K562 (cell line): ENCODE data around the gene RSPH3. TPM values are rescaled to one million over a fixed set of nuclear protein-coding genes. Genes with fewer than 3 reads are reported as not detected.
"Not testable (repeated sequence)": the region's sequence is repeated elsewhere in the genome, so short reads cannot be mapped to it uniquely, and the experiment has no call there.

Experiments used
- ATAC-seq: fragments of 200-7000 bp; cut with Tn5 transposase; 3 replicates; pipeline ENCODE4 v1.9.1; 2020; ENCODE audit warnings: moderate library complexity
- BruUV-seq: library from RNA; stranded (reverse); fragments of 400-500 nt; replicated peaks from 2 replicates; lab custom pipeline; 2021; lab: Mats Ljungman, UMichigan
- CTCF ChIA-PET: fragments of 300-600 bp; formaldehyde crosslinking; extraction: SDS; loops from one replicate; lab custom pipeline; 2021; ENCODE audit warnings: low intra/inter-chr PET ratio; lab: Yijun Ruan, JAX
- POLR2A ChIA-PET: fragments of 300-600, 350-650 bp; sonication (Branson Sonifier 250); formaldehyde crosslinking; extraction: SDS; loops from one replicate; lab custom pipeline; 2021; ENCODE audit warnings: antibody characterized with exemption, inconsistent platforms; lab: Yijun Ruan, JAX
- DNase-seq, 4 experiments: peaks; one replicate each; pipeline versions ENCODE4 v3.0.0 to v3.0.0-alpha.2; 2011 to 2018; ENCODE audit warnings: low spot score in 3 of 4, mixed read lengths in 3 of 4; ENCODE audit errors: extremely low read depth in 1 of 4
- FAIRE-seq: peaks from 2 replicates; lab custom pipeline; 2011; peaks lifted over from hg19 to GRCh38; lab: Jason Lieb, UNC
- H2AFZ ChIP-seq: 2 replicates; pipeline ENCODE4 v1.6.0; 2011; ENCODE audit warnings: low read depth, low read length, control low read depth, inconsistent platforms
- H3K27ac ChIP-seq: fragments of 200-600 bp; 3 replicates; pipeline ENCODE4 v1.8.0; 2011; ENCODE audit warnings: low read depth, mild to moderate bottlenecking, control low read depth, inconsistent platforms, low read length, moderate library complexity, mixed read lengths; ENCODE audit errors: extremely low read depth
- H3K27me3 ChIP-seq, 2 experiments: fragments of 300-600 bp in 1 of 2; 2 replicates in 1 of 2; 3 replicates in 1 of 2; pipeline versions ENCODE4 v1.6.0 to v1.8.0; 2011; ENCODE audit warnings: inconsistent platforms in 2 of 2, low read length in 2 of 2, mild to moderate bottlenecking in 1 of 2, mixed read lengths in 1 of 2, moderate library complexity in 1 of 2; ENCODE audit not compliant: control insufficient read depth in 2 of 2, insufficient read depth in 2 of 2
- H3K36me3 ChIP-seq: fragments of 300-600 bp; 3 replicates; pipeline ENCODE4 v1.8.0; 2011; ENCODE audit warnings: mild to moderate bottlenecking, low read length, inconsistent platforms; ENCODE audit not compliant: control insufficient read depth, insufficient read depth
- H3K4me1 ChIP-seq, 2 experiments: fragments of 200-600 bp in 1 of 2; replicated peaks in 1 of 2; 2 replicates in 1 of 2; 3 replicates in 1 of 2; pipeline versions ENCODE4 v1.5.1 to v1.8.0; 2011; ENCODE audit warnings: inconsistent platforms in 2 of 2, low read length in 2 of 2, mild to moderate bottlenecking in 1 of 2, mixed read lengths in 1 of 2, moderate library complexity in 1 of 2; ENCODE audit not compliant: control insufficient read depth in 2 of 2, insufficient read depth in 2 of 2
- H3K4me2 ChIP-seq: 2 replicates; pipeline ENCODE4 v1.6.1; 2011; ENCODE audit warnings: low read length, control low read depth, inconsistent platforms, mixed read lengths; ENCODE audit not compliant: insufficient read depth
- H3K4me3 ChIP-seq: fragments of 200-600 bp; sonication (generic), shearing (Covaris generic); 2 replicates; pipeline ENCODE4 v1.5.1; 2016; ENCODE audit warnings: control low read depth, inconsistent platforms
- H3K79me2 ChIP-seq: fragments of 200-600 bp; 3 replicates; pipeline ENCODE4 v1.8.0; 2011; ENCODE audit warnings: low read length, inconsistent platforms; ENCODE audit not compliant: control insufficient read depth, insufficient read depth
- H3K9ac ChIP-seq, 2 experiments: 2 replicates each; pipeline versions ENCODE4 v1.6.0 to v1.6.1; 2011; ENCODE audit warnings: low read depth in 2 of 2, low read length in 2 of 2, control low read depth in 1 of 2, inconsistent platforms in 1 of 2, mild to moderate bottlenecking in 1 of 2, mixed read lengths in 1 of 2; ENCODE audit not compliant: insufficient read depth in 1 of 2
- H3K9me1 ChIP-seq: one replicate; pipeline ENCODE4 v1.6.0; 2011; ENCODE audit warnings: inconsistent platforms, mild to moderate bottlenecking, low read length, moderate library complexity; ENCODE audit not compliant: control insufficient read depth, insufficient read depth
- H3K9me3 ChIP-seq: replicated peaks from 2 replicates; pipeline ENCODE4 v1.5.1; 2011; ENCODE audit warnings: low read depth, low read length, inconsistent platforms; ENCODE audit not compliant: control insufficient read depth, insufficient read depth
- H4K20me1 ChIP-seq: replicated peaks from 2 replicates; pipeline ENCODE4 v1.6.1; 2011; ENCODE audit warnings: low read length, inconsistent platforms, mixed read lengths; ENCODE audit not compliant: control insufficient read depth, insufficient read depth
- BCOR ChIP-seq: fragments of 450-650 bp; IDR thresholded peaks from 2 replicates; pipeline ENCODE4 v1.6.1; 2016
- KDM1A ChIP-seq, 2 experiments: fragments of 450-650 bp; IDR thresholded peaks; 2 replicates each; pipeline ENCODE4 v1.6.1; 2016; ENCODE audit warnings: mild to moderate bottlenecking in 2 of 2
- ZNF146 ChIP-seq: IDR thresholded peaks from one replicate; pipeline ENCODE4 v1.6.1; 2018; ENCODE audit warnings: missing compliant biosample characterization; ENCODE audit not compliant: unreplicated experiment
- WGBS: fragments of 100-300 bp; shearing (Covaris generic); methylation state at CpG from one replicate; pipeline ENCODE4 v1.1.6; 2016; ENCODE audit warnings: low coverage, mixed read lengths; ENCODE audit not compliant: insufficient coverage; ENCODE audit errors: missing lambda C conversion rate; 5-methylcytosine and 5-hydroxymethylcytosine counted together
- in situ Hi-C: fragments of 300-500 bp; cut with MboI; formaldehyde crosslinking; loops from 4 replicates; pipeline ENCODE4 v1.15.0; 2018; ENCODE audit warnings: inconsistent platforms, mixed read lengths
- intact Hi-C: fragments of 100-400 bp; cut with micrococcal nuclease; formaldehyde crosslinking; loops from 2 replicates; pipeline ENCODE4 v1.14.2; 2022
- polyA plus RNA-seq, 8 experiments: library from polyadenylated mRNA; depleted of rRNA in 4 of 8; stranded (reverse) in 5 of 8; unstranded in 3 of 8; fragments of >200 nt; fragmentation: Nextera tagmentation in 2 of 8; fragmentation: Illumina TruSeq in 1 of 8; extraction: Ambion mirVana in 2 of 8; extraction: Trizol in 1 of 8; gene quantifications; 2 replicates each; pipeline versions ENCODE4 v1.2.1 to v1.2.3, GENCODE V29; 2011 to 2014; ENCODE audit warnings: inconsistent platforms in 1 of 8, missing spikeins in 1 of 8
- total RNA-seq, 7 experiments: library from RNA; depleted of rRNA in 6 of 7; stranded (reverse); fragments of >200 nt in 6 of 7; fragmentation: Illumina TruSeq in 2 of 7; extraction: Trizol in 2 of 7; gene quantifications; 2 replicates each; pipeline versions ENCODE4 v1.2.1 to v1.2.3, GENCODE V29; 2011 to 2021; ENCODE audit warnings: low replicate concordance in 1 of 7
- TF ChIP-seq, protein P1 (sequence below), 2 experiments: fragments of 450-650 bp; IDR thresholded peaks; 2 replicates each; pipeline ENCODE4 v1.6.1; 2018; ENCODE audit warnings: mild to moderate bottlenecking in 2 of 2, low read depth in 1 of 2; ENCODE audit not compliant: partially characterized antibody in 2 of 2

RSPH3 gene
- total and polyA plus RNA-seq, 9 of the 15 experiments (the other 6 are each of a cell fraction or from before 2014, with no cell fraction given) = 0.52 to 2.9 (median 1.5) TPM

DNA sequence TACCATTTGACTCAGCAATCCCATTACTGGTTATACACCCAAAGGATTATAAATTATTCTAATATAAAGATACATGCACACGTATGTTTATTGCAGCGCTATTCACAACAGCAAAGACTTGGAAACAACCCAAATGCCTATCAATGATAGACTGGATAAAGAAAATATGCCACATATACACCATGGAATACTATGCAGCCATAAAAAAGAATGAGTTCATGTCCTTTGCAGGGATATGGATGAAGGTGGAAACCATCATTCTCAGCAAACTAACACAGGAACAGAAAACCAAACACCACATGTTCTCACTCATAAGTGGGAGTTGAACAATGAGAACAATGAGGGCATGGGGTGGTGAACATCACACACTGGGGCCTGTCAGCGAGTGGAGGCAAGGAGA, 48.0 kb downstream of the RSPH3 start:
- H3K9me3 ChIP-seq, POLR2A ChIA-PET, H2AFZ ChIP-seq, H3K4me1 ChIP-seq, ATAC-seq, H4K20me1 ChIP-seq: not testable (repeated sequence)
- 26% methylated on average over 3 of the region's 3 CpGs for WGBS
- peak; percentile 90 for TF ChIP-seq ZNF146 (CRISPR knock-in tag)
- peak in 1 of 2 experiments; percentile 48; a peak in 1 of 4 replicates for TF ChIP-seq KDM1A (IDR thresholded peaks at IDR 0.05)
- peak; percentile 72 for TF ChIP-seq BCOR
- TF ChIP-seq, all 486 proteins: peak for 3; not testable (repeated sequence) for 483
- CTCF ChIA-PET, H3K4me3 ChIP-seq, in situ Hi-C loops, BruUV-seq, FAIRE-seq, DNase-seq, H3K79me2 ChIP-seq, intact Hi-C loops, H3K36me3 ChIP-seq, H3K9me1 ChIP-seq, H3K27me3 ChIP-seq, H3K9ac ChIP-seq, H3K27ac ChIP-seq, H3K4me2 ChIP-seq: not testable (repeated sequence)

GRCh38 chr6:158951565-158951964, 48.4 kb downstream of the RSPH3 start:
- H3K9me3 ChIP-seq, H3K36me3 ChIP-seq, DNase-seq, H3K4me2 ChIP-seq, FAIRE-seq, CTCF ChIA-PET, H3K9ac ChIP-seq, H4K20me1 ChIP-seq, ATAC-seq, H3K79me2 ChIP-seq, BruUV-seq, in situ Hi-C loops, H3K27me3 ChIP-seq, H3K4me1 ChIP-seq, intact Hi-C loops, H2AFZ ChIP-seq, H3K9me1 ChIP-seq, H3K4me3 ChIP-seq, H3K27ac ChIP-seq: not testable (repeated sequence)
- TF ChIP-seq, protein P1, sequence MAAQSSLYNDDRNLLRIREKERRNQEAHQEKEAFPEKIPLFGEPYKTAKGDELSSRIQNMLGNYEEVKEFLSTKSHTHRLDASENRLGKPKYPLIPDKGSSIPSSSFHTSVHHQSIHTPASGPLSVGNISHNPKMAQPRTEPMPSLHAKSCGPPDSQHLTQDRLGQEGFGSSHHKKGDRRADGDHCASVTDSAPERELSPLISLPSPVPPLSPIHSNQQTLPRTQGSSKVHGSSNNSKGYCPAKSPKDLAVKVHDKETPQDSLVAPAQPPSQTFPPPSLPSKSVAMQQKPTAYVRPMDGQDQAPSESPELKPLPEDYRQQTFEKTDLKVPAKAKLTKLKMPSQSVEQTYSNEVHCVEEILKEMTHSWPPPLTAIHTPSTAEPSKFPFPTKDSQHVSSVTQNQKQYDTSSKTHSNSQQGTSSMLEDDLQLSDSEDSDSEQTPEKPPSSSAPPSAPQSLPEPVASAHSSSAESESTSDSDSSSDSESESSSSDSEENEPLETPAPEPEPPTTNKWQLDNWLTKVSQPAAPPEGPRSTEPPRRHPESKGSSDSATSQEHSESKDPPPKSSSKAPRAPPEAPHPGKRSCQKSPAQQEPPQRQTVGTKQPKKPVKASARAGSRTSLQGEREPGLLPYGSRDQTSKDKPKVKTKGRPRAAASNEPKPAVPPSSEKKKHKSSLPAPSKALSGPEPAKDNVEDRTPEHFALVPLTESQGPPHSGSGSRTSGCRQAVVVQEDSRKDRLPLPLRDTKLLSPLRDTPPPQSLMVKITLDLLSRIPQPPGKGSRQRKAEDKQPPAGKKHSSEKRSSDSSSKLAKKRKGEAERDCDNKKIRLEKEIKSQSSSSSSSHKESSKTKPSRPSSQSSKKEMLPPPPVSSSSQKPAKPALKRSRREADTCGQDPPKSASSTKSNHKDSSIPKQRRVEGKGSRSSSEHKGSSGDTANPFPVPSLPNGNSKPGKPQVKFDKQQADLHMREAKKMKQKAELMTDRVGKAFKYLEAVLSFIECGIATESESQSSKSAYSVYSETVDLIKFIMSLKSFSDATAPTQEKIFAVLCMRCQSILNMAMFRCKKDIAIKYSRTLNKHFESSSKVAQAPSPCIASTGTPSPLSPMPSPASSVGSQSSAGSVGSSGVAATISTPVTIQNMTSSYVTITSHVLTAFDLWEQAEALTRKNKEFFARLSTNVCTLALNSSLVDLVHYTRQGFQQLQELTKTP (IDR thresholded peaks at IDR 0.05; ENCODE audit: low read depth in 1 of 2, partially characterized antibody in 2 of 2) = peak in 1 of 2 experiments; percentile 96
- 43% methylated on average over 2 of the region's 2 CpGs for WGBS
- POLR2A ChIA-PET = interaction anchor here (0.7 kb wide), 1 partner anchor 39 kb away, joined by 3 read pairs; no protein-coding TSS in a partner anchor
